OCI-LY1 (cell line): Measurements from ENCODE around the gene DAP.

ENCODE experiments used
- H2AFZ ChIP-seq: fragments of 200-600 bp; sonication (generic), shearing (Covaris generic); 2 replicates; pipeline ENCODE4 v1.6.0; 2014; ENCODE audit warnings: antibody characterized with exemption, mild to moderate bottlenecking, low read length
- H3F3A ChIP-seq: fragments of 200-600 bp; sonication (generic), shearing (Covaris generic); 2 replicates; pipeline ENCODE4 v1.6.0; 2014; ENCODE audit warnings: mild to moderate bottlenecking, antibody characterized with exemption, low read length, moderate library complexity; ENCODE audit not compliant: insufficient read depth
- H3K27ac ChIP-seq: fragments of 200-600 bp; sonication (generic); 2 replicates; pipeline ENCODE4 v1.5.1; 2014; ENCODE audit warnings: low read length, mixed run types, mild to moderate bottlenecking, low read depth; ENCODE audit not compliant: poor library complexity, severe bottlenecking
- H3K27me3 ChIP-seq: fragments of 200-600 bp; sonication (generic); 2 replicates; pipeline ENCODE4 v1.6.0; 2014; ENCODE audit warnings: antibody characterized with exemption, mild to moderate bottlenecking, low read length, moderate library complexity; ENCODE audit not compliant: insufficient read depth
- H3K36me3 ChIP-seq: fragments of 200-600 bp; sonication (generic); 2 replicates; pipeline ENCODE4 v1.6.1; 2014; ENCODE audit warnings: mild to moderate bottlenecking, antibody characterized with exemption, low read length, moderate library complexity, mixed read lengths; ENCODE audit not compliant: insufficient read depth
- H3K4me1 ChIP-seq: fragments of 200-600 bp; sonication (generic); 2 replicates; pipeline ENCODE4 v1.5.1; 2014; ENCODE audit warnings: mild to moderate bottlenecking, low read length, moderate library complexity; ENCODE audit not compliant: insufficient read depth, severe bottlenecking
- H3K4me2 ChIP-seq: fragments of 200-600 bp; sonication (generic), shearing (Covaris generic); 2 replicates; pipeline ENCODE4 v1.6.1; 2014; ENCODE audit warnings: low read length
- H3K4me3 ChIP-seq: fragments of 200-600 bp; sonication (generic); 2 replicates; pipeline ENCODE4 v1.5.1; 2014; ENCODE audit warnings: low read length, low read depth, mild to moderate bottlenecking, mixed read lengths; ENCODE audit not compliant: poor library complexity, severe bottlenecking
- H3K79me2 ChIP-seq: fragments of 200-600 bp; shearing (Covaris generic); 2 replicates; pipeline ENCODE4 v1.6.1; 2016; ENCODE audit warnings: mixed run types, low read length, mixed read lengths; ENCODE audit not compliant: insufficient read depth
- H3K9ac ChIP-seq: fragments of 200-600 bp; sonication (generic), shearing (Covaris generic); 2 replicates; pipeline ENCODE4 v1.6.1; 2014; ENCODE audit warnings: mild to moderate bottlenecking, low read length, mixed read lengths
- H3K9me2 ChIP-seq: fragments of 200-600 bp; sonication (generic), shearing (Covaris generic); 2 replicates; pipeline ENCODE4 v1.6.1; 2014; ENCODE audit warnings: low read depth, mild to moderate bottlenecking, low read length, mixed read lengths
- H3K9me3 ChIP-seq: fragments of 200-600 bp; shearing (Covaris generic); 2 replicates; pipeline ENCODE4 v1.6.1; 2014; ENCODE audit warnings: low read length, mixed read lengths
- H4K20me1 ChIP-seq: fragments of 200-600 bp; sonication (generic), shearing (Covaris generic); 2 replicates; pipeline ENCODE4 v1.6.0; 2016; ENCODE audit warnings: mild to moderate bottlenecking, low read length; ENCODE audit not compliant: insufficient read depth
- CTCF ChIP-seq: fragments of 200-600 bp; sonication (generic), shearing (Covaris generic); IDR thresholded peaks from 2 replicates; pipeline ENCODE4 v1.5.1; 2017; ENCODE audit warnings: mild to moderate bottlenecking, antibody characterized with exemption, low read length, moderate library complexity, mixed read lengths
- EZH2 ChIP-seq: fragments of 200-600 bp; sonication (generic), shearing (Covaris generic); IDR thresholded peaks from 2 replicates; pipeline ENCODE4 v1.8.0; 2017; ENCODE audit warnings: borderline replicate concordance, mixed run types, mild to moderate bottlenecking, antibody characterized with exemption, low read length, moderate library complexity, mixed read lengths

DAP gene

GRCh38 chr5:10736808-10737207, 24.2 kb downstream of the DAP start:
- H3K4me3 ChIP-seq, result no peak overlapping the region
- peak overlapping the region; percentile 87 for H3K27ac ChIP-seq
- H3K36me3 ChIP-seq, result peaks cover 43% of the 10 kb centered on the region
- no peaks in the 10 kb centered on the region for H4K20me1 ChIP-seq
- peaks cover 30% of the 10 kb centered on the region for H3K4me1 ChIP-seq
- H2AFZ ChIP-seq, result no peak overlapping the region
- H3K79me2 ChIP-seq, result no peaks in the 10 kb centered on the region
- no peaks in the 10 kb centered on the region for H3K27me3 ChIP-seq
- TF ChIP-seq CTCF (no peak), EZH2 (no peak)
- peak overlapping the region; percentile 60 for H3K4me2 ChIP-seq
- H3K9me3 ChIP-seq, result no peaks in the 10 kb centered on the region
- H3F3A ChIP-seq, result no peaks in the 10 kb centered on the region
- no peaks in the 10 kb centered on the region for H3K9me2 ChIP-seq
- H3K9ac ChIP-seq, result peak overlapping the region; percentile 36; the same call in 1 of the 2 replicates

GRCh38 chr5:10736354-10736753, 24.7 kb downstream of the DAP start:
- Histone ChIP-seq H3K36me3 (peaks cover 42% of the 10 kb centered on the region), H3K4me3 (peak overlapping the region; percentile 31), H3K79me2 (no peaks in the 10 kb centered on the region), H3F3A (no peaks in the 10 kb centered on the region), H3K27me3 (no peaks in the 10 kb centered on the region), H3K9ac (peak overlapping the region; percentile 36; the same call in 1 of the 2 replicates), H3K9me3 (no peaks in the 10 kb centered on the region), H3K4me2 (peak overlapping the region; percentile 60), H3K4me1 (peaks cover 30% of the 10 kb centered on the region), H4K20me1 (no peaks in the 10 kb centered on the region), H3K27ac (peak overlapping the region; percentile 87), H2AFZ (no peak overlapping the region), H3K9me2 (no peaks in the 10 kb centered on the region)
- no peak for TF ChIP-seq CTCF
- no peak for TF ChIP-seq EZH2

- Histone ChIP-seq H3K9me3 (no peaks in the 10 kb centered on the region), H3K4me1 (peaks cover 30% of the 10 kb centered on the region), H3K27ac (peak overlapping the region; percentile 87), H3K27me3 (no peaks in the 10 kb centered on the region), H3K4me3 (peak overlapping the region; percentile 31), H3F3A (no peaks in the 10 kb centered on the region), H4K20me1 (no peaks in the 10 kb centered on the region), H3K4me2 (peak overlapping the region; percentile 60), H3K9me2 (no peaks in the 10 kb centered on the region), H3K79me2 (no peaks in the 10 kb centered on the region), H2AFZ (no peak overlapping the region), H3K9ac (peak overlapping the region; percentile 36; the same call in 1 of the 2 replicates), H3K36me3 (peaks cover 36% of the 10 kb centered on the region)
- TF ChIP-seq EZH2 (no peak), CTCF (peak; percentile 36; the same call in 1 of the 2 replicates)
Measured at GRCh38 chr5:10735569-10736276, 25.3 kb downstream of the DAP start.
